ENCODE measurements around the gene IRX4. TPM values are rescaled to one million over a fixed set of nuclear protein-coding genes. Genes with fewer than 3 reads are reported as not detected.
A peak's percentile ranks its signal among the peaks of the same experiment; 100 is the strongest.

Gene IRX4
- total and polyA plus RNA-seq, 10 donors = 0.05 TPM; not detected in 9

- peak overlapping the region in 2 of 8 donors; percentile 5 to 31 for H3K4me3 ChIP-seq
- DNase-seq = no peak
- intact Hi-C loops (cut with DNase I; ENCODE audit: low total_unique reads) = no loop called here
- no peak for TF ChIP-seq CTCF (IDR thresholded peaks at IDR 0.05 in 8 of 11, conservative IDR thresholded peaks at IDR 0.05 in 3 of 11)
- no peak for TF ChIP-seq POLR2AphosphoS5 (IDR thresholded peaks at IDR 0.05)
- no peak for TF ChIP-seq POLR2A (IDR thresholded peaks at IDR 0.05)
- peaks cover 3 to 95% (median 34%) of the 10 kb centered on the region in 7 donors for H3K27me3 ChIP-seq (replicated peaks in 1 of 7)
- H3K36me3 ChIP-seq = no peaks in the 10 kb centered on the region
- H3K27ac ChIP-seq = no peak overlapping the region
- 0 to 32% (median 10%) methylated on average over 1 to 27 of the region's 27 CpGs for WGBS, 5 donors
- no peaks in the 10 kb centered on the region for H3K9me3 ChIP-seq
- peaks cover 0 to 16% (median 13%) of the 10 kb centered on the region in 6 donors for H3K4me1 ChIP-seq
Measured at GRCh38 chr5:1930501-1930879, 47.8 kb upstream of the IRX4 start.

DNA sequence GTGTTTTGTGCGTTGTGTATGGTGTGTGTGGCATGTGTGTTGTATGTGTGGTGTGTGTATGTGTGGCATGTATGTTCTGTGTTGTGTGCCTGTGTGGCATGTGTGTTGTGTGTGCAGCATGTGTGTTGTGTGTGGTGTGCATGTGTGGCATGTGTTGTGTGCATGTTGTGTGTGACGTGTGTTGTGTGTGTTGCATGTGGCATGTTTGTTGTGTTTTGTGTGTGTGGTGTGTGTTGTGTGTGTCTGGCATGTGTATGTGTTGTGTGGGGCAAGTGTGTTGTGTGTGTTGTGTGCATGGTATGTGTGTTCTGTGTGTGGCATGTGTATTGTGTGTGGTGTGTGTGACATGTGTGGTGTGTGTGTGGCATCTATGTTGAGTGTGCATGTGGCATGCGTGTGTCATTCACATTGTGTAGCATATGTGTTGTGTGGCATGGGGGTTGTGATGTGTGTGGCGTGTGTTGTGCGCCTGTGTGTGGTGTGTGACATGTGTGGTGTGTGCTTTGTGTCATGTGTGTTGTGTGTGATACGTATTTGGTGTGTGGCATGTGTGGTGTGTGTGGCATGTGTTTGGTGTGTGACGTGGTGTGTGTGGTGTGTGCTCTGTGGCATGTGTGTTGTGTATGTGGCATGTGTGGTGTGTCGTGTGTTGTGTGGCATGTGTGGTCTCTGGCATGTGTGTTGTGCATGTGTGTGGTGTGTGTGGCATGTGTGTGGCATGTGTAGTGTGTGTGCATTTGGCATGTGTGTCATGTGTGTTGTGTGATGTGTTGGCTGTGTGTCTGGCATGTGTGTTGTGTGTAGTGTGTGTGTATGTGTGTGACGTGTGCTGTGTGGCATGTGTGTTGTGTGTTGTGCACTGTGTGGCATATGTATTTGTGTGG is 46.6 kb upstream of the IRX4 start:
- Histone ChIP-seq H3K4me1 (peaks cover 0 to 16% (median 13%) of the 10 kb centered on the region in 6 donors), H3K27ac (no peak overlapping the region), H3K27me3 (replicated peaks in 1 of 7) (peaks cover 3 to 90% (median 34%) of the 10 kb centered on the region in 7 donors), H3K4me3 (no peak overlapping the region), H3K9me3 (no peaks in the 10 kb centered on the region), H3K36me3 (no peaks in the 10 kb centered on the region)
- intact Hi-C loops (cut with DNase I; ENCODE audit: low total_unique reads) = no loop called here
- no peak for DNase-seq
- 81 to 87% (median 82%) methylated on average over 9 of the region's 9 CpGs for WGBS, 5 donors
- TF ChIP-seq POLR2A (IDR thresholded peaks at IDR 0.05) (no peak), CTCF (IDR thresholded peaks at IDR 0.05 in 8 of 11, conservative IDR thresholded peaks at IDR 0.05 in 3 of 11) (no peak), POLR2AphosphoS5 (IDR thresholded peaks at IDR 0.05) (no peak)

DNA sequence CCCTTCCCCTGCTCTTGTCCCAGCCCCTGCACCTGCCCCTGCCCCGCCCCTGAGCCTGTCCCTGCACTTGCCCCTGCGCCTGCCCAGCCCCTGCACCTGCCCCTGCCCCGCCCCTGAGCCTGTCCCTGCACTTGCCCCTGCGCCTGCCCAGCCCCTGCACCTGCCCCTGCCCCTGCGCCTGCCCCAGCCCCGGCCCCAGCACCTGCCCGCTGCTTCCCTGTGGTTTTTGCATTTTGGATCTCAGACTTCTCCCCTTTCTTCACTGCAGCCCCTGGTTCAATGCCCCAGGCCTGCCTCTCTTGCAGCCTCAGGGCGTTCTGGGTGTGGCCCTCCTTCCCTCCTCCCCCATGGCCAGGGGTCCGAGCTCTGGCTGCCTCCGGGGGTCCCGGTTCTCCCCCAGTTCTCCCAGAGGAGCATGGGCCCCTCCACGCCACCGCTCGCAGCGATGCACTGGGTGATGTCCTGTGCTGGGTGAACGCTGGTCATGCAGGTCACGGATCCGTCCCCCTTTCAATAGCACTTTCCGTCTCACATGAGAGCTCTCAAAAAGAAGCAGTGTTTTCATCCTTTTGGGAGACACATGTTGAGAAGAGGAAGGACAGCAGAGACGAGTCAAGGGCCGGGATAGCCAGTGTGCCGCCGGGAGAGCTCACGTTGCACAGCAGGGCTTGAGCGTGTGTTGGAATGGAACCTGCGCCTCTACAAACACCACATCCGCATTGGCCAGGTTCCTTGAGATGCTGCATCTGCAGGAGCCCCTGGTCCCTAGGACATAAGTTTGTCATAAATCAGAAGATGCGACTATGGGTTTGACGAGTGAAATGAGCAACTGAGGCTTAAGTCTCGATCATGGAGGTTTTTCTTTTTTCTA is 44.0 kb upstream of the IRX4 start:
- H3K27me3 ChIP-seq (replicated peaks in 1 of 7) = peaks cover 3 to 80% (median 20%) of the 10 kb centered on the region in 7 donors
- H3K4me1 ChIP-seq = peaks cover 0 to 15% (median 13%) of the 10 kb centered on the region in 6 donors
- no peaks in the 10 kb centered on the region for H3K9me3 ChIP-seq
- 68 to 80% (median 77%) methylated on average over 26 to 30 of the region's 30 CpGs for WGBS, 5 donors
- no peak overlapping the region for H3K4me3 ChIP-seq
- no peak for TF ChIP-seq POLR2AphosphoS5 (IDR thresholded peaks at IDR 0.05)
- TF ChIP-seq POLR2A (IDR thresholded peaks at IDR 0.05) = no peak
- TF ChIP-seq CTCF (IDR thresholded peaks at IDR 0.05 in 8 of 11, conservative IDR thresholded peaks at IDR 0.05 in 3 of 11) = no peak
- H3K36me3 ChIP-seq = no peaks in the 10 kb centered on the region
- H3K27ac ChIP-seq = no peak overlapping the region
- intact Hi-C loops (cut with DNase I; ENCODE audit: low total_unique reads) = no loop called here
- no peak for DNase-seq

Measured in spleen (tissue), 11 donors.